GM23338 (cell line): Measurements from ENCODE around the gene MRPS6.

Source experiments
- CTCF ChIP-seq, 2 experiments: fragments of 200-600 bp in 1 of 2; sonication (generic) in 1 of 2; conservative IDR thresholded peaks; 2 replicates each; pipeline versions ENCODE4 v1.5.1 to v1.6.1; 2016 to 2017; ENCODE audit warnings: antibody characterized with exemption in 2 of 2, low read depth in 2 of 2, mild to moderate bottlenecking in 2 of 2, moderate library complexity in 1 of 2
- EZH2 ChIP-seq: fragments of 200-600 bp; sonication (generic); IDR thresholded peaks from one replicate; pipeline ENCODE4 v1.8.0; 2017; ENCODE audit warnings: antibody characterized with exemption, mild to moderate bottlenecking, low read depth; ENCODE audit not compliant: unreplicated experiment
- EZH2phosphoT487 ChIP-seq: fragments of 200-600 bp; sonication (generic); IDR thresholded peaks from one replicate; pipeline ENCODE4 v1.8.1; 2018; ENCODE audit warnings: antibody characterized with exemption; ENCODE audit not compliant: unreplicated experiment
- POLR2AphosphoS5 ChIP-seq: IDR thresholded peaks from 2 replicates; pipeline ENCODE4 v1.6.1; 2016; ENCODE audit warnings: antibody characterized with exemption, low read depth
- ZNF331 ChIP-seq: fragments of 250-450 bp; sonication (Bioruptor Pico); IDR thresholded peaks from 2 replicates; pipeline ENCODE4 v1.5.0; 2020; ENCODE audit warnings: low read depth, mild to moderate bottlenecking, moderate library complexity

GRCh38 chr21:34100790-34101189, 27.4 kb downstream of the MRPS6 start:
- TF ChIP-seq CTCF (conservative IDR thresholded peaks at IDR 0.05; ENCODE audit: low read depth in 2 of 2) (no peak), POLR2AphosphoS5 (no peak), EZH2phosphoT487 (no peak), ZNF331 (no peak), EZH2 (no peak)
